ENCODE measurements around the gene CC2D2B. TPM values are rescaled to one million over a fixed set of nuclear protein-coding genes. Genes with fewer than 3 reads are reported as not detected.

The CC2D2B gene
- total and polyA plus RNA-seq, 2 of the 8 experiments (the other 6 are each of a cell fraction or from before 2014, with no cell fraction given): 0.09 to 0.71 TPM

DNA sequence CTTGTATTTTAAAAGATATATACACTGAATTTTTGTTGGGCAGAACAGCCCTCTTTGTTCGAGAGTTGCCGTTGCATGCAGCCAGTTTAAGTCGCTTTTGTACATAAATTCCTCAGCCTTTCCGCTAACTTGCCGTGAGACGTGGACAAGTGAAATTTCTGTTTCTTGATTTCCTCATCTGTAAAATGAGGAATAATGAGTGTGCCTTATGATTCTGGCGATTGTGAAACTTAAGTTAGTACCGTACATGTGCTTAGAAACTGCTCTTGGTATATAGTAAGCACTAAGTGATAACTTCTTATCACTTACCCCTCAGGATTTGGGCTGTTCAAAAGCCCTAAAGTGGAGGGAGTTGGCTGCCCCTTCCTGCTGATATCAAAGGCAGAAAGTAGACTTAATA is 137.0 kb downstream of the CC2D2B start (continued):
- TF ChIP-seq, protein P1, sequence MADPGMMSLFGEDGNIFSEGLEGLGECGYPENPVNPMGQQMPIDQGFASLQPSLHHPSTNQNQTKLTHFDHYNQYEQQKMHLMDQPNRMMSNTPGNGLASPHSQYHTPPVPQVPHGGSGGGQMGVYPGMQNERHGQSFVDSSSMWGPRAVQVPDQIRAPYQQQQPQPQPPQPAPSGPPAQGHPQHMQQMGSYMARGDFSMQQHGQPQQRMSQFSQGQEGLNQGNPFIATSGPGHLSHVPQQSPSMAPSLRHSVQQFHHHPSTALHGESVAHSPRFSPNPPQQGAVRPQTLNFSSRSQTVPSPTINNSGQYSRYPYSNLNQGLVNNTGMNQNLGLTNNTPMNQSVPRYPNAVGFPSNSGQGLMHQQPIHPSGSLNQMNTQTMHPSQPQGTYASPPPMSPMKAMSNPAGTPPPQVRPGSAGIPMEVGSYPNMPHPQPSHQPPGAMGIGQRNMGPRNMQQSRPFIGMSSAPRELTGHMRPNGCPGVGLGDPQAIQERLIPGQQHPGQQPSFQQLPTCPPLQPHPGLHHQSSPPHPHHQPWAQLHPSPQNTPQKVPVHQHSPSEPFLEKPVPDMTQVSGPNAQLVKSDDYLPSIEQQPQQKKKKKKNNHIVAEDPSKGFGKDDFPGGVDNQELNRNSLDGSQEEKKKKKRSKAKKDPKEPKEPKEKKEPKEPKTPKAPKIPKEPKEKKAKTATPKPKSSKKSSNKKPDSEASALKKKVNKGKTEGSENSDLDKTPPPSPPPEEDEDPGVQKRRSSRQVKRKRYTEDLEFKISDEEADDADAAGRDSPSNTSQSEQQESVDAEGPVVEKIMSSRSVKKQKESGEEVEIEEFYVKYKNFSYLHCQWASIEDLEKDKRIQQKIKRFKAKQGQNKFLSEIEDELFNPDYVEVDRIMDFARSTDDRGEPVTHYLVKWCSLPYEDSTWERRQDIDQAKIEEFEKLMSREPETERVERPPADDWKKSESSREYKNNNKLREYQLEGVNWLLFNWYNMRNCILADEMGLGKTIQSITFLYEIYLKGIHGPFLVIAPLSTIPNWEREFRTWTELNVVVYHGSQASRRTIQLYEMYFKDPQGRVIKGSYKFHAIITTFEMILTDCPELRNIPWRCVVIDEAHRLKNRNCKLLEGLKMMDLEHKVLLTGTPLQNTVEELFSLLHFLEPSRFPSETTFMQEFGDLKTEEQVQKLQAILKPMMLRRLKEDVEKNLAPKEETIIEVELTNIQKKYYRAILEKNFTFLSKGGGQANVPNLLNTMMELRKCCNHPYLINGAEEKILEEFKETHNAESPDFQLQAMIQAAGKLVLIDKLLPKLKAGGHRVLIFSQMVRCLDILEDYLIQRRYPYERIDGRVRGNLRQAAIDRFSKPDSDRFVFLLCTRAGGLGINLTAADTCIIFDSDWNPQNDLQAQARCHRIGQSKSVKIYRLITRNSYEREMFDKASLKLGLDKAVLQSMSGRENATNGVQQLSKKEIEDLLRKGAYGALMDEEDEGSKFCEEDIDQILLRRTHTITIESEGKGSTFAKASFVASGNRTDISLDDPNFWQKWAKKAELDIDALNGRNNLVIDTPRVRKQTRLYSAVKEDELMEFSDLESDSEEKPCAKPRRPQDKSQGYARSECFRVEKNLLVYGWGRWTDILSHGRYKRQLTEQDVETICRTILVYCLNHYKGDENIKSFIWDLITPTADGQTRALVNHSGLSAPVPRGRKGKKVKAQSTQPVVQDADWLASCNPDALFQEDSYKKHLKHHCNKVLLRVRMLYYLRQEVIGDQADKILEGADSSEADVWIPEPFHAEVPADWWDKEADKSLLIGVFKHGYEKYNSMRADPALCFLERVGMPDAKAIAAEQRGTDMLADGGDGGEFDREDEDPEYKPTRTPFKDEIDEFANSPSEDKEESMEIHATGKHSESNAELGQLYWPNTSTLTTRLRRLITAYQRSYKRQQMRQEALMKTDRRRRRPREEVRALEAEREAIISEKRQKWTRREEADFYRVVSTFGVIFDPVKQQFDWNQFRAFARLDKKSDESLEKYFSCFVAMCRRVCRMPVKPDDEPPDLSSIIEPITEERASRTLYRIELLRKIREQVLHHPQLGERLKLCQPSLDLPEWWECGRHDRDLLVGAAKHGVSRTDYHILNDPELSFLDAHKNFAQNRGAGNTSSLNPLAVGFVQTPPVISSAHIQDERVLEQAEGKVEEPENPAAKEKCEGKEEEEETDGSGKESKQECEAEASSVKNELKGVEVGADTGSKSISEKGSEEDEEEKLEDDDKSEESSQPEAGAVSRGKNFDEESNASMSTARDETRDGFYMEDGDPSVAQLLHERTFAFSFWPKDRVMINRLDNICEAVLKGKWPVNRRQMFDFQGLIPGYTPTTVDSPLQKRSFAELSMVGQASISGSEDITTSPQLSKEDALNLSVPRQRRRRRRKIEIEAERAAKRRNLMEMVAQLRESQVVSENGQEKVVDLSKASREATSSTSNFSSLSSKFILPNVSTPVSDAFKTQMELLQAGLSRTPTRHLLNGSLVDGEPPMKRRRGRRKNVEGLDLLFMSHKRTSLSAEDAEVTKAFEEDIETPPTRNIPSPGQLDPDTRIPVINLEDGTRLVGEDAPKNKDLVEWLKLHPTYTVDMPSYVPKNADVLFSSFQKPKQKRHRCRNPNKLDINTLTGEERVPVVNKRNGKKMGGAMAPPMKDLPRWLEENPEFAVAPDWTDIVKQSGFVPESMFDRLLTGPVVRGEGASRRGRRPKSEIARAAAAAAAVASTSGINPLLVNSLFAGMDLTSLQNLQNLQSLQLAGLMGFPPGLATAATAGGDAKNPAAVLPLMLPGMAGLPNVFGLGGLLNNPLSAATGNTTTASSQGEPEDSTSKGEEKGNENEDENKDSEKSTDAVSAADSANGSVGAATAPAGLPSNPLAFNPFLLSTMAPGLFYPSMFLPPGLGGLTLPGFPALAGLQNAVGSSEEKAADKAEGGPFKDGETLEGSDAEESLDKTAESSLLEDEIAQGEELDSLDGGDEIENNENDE (IDR thresholded peaks at IDR 0.05; ENCODE audit: insufficient replicate concordance, low read length): no peak
- TF ChIP-seq PHF8 (conservative IDR thresholded peaks at IDR 0.05; ENCODE audit: low read depth, low read length): no peak
- TF ChIP-seq SP2 (IDR thresholded peaks at IDR 0.05; ENCODE audit: low read length): no peak
- no peak for TF ChIP-seq YY1 (IDR thresholded peaks at IDR 0.05; ENCODE audit: low read depth, low read length)
- no peak for TF ChIP-seq RFX5 (IDR thresholded peaks at IDR 0.05; ENCODE audit: borderline replicate concordance, low read depth, low read length)
- TF ChIP-seq, protein P2, sequence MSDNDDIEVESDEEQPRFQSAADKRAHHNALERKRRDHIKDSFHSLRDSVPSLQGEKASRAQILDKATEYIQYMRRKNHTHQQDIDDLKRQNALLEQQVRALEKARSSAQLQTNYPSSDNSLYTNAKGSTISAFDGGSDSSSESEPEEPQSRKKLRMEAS (IDR thresholded peaks at IDR 0.05): no peak
- TF ChIP-seq KDM5A (IDR thresholded peaks at IDR 0.05; ENCODE audit: low read length): no peak
- TF ChIP-seq, protein P3, sequence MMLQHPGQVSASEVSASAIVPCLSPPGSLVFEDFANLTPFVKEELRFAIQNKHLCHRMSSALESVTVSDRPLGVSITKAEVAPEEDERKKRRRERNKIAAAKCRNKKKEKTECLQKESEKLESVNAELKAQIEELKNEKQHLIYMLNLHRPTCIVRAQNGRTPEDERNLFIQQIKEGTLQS (IDR thresholded peaks at IDR 0.05; ENCODE audit: insufficient read depth, low read depth, low read length): no peak
- no peak for TF ChIP-seq TAF1 (IDR thresholded peaks at IDR 0.05; ENCODE audit: low read depth, low read length)
- no peak for TF ChIP-seq RXRA (IDR thresholded peaks at IDR 0.05; ENCODE audit: insufficient read depth, low read depth, low read length)
- TF ChIP-seq TEAD4 (IDR thresholded peaks at IDR 0.05; ENCODE audit: low read depth, low read length): no peak
- TF ChIP-seq GTF2F1 (IDR thresholded peaks at IDR 0.05; ENCODE audit: borderline replicate concordance, low read depth, low read length): no peak

Measured in H1 (cell line).